ENCODE data around the gene WDFY3.

GRCh38 chr4:84875636-84876371 lies 90.7 kb downstream of the WDFY3 start:
- TF ChIP-seq POLR2AphosphoS5 (IDR thresholded peaks at IDR 0.05; ENCODE audit: low read depth), result no peak
- TF ChIP-seq, protein P1, sequence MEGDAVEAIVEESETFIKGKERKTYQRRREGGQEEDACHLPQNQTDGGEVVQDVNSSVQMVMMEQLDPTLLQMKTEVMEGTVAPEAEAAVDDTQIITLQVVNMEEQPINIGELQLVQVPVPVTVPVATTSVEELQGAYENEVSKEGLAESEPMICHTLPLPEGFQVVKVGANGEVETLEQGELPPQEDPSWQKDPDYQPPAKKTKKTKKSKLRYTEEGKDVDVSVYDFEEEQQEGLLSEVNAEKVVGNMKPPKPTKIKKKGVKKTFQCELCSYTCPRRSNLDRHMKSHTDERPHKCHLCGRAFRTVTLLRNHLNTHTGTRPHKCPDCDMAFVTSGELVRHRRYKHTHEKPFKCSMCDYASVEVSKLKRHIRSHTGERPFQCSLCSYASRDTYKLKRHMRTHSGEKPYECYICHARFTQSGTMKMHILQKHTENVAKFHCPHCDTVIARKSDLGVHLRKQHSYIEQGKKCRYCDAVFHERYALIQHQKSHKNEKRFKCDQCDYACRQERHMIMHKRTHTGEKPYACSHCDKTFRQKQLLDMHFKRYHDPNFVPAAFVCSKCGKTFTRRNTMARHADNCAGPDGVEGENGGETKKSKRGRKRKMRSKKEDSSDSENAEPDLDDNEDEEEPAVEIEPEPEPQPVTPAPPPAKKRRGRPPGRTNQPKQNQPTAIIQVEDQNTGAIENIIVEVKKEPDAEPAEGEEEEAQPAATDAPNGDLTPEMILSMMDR (IDR thresholded peaks at IDR 0.05; ENCODE audit: insufficient read depth, low read length), result no peak

All from HL-60 (cell line).